CMK (cell line): ENCODE measurements around the gene EEA1.
"Not testable (repeated sequence)": the region's sequence is repeated elsewhere in the genome, so short reads cannot be mapped to it uniquely, and the experiment has no call there.

Experiments used
- DNase-seq: peaks from one replicate; pipeline ENCODE4 v3.0.0-alpha.2; 2010; ENCODE audit warnings: low read depth

Gene EEA1

DNA sequence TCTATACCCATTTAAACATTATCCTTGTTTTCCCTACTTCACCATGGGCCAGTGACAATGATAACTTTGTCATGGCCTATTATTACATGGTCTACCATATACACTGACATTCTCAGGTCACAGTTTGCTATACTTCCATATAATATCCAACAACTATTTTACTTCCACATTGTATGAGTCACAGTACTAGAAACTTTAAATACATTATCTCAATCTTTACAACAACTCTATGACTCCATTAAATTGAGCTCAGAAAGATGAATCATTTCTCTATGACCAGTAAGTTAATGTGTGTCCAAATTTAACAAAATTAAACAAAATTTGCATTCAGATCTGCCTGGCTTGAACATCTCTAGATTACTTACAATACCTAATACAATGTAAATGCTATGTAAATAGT is 132.4 kb downstream of the EEA1 start:
- no peak for DNase-seq

DNA sequence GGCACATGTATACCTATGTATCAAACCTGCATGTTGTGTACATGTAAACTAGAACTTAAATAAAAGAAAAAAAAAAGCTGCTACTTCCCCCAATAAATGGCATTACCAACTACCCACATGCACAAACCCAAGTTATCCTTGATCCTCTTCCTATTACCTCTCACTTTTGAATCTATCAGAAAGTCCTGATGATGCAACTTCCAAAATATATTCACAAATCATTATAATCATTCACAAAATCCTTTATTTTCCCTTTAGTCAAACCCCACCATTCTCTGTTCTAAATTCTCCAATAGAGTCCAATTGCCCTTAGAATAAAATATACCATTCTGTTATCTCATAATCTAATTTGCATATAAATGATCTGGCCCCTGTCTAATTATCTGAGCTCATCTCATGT is 134.3 kb downstream of the EEA1 start:
- no peak for DNase-seq

DNA sequence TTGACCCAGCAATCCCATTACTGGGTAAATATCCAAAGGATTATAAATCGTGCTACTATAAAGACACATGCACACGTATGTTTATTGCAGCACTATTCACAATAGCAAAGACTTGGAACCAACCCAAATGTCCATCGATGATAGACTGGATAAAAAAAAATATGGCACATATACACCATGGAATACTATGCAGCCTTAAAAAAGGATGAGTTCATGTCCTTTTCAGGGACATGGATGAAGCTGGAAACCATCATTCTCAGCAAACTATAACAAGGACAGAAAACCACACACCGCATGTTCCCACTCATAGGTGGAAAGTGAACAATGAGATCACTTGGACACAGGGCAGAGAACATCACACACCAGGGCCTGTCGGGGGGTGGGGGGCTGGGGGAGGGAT is 134.7 kb downstream of the EEA1 start:
- DNase-seq = not testable (repeated sequence)

DNA sequence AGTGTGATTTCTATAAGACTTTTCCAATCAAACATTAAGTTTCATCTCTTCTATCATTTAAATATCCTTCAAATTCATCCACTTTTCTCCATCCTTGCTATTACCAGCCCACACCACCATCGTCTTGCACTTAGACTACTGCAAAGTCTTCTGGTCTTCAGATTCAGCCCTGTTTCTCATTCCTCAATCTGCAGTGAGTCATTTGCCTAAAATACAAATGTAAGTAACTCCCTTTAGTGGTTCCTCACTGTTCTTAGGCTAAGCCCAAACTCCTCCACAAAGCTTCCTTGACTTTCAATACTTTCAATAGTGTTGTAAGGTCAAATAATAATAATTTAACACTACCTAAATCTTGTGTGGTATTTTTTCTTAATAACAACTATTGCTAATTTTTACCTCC is 143.1 kb downstream of the EEA1 start:
- DNase-seq = no peak

DNA sequence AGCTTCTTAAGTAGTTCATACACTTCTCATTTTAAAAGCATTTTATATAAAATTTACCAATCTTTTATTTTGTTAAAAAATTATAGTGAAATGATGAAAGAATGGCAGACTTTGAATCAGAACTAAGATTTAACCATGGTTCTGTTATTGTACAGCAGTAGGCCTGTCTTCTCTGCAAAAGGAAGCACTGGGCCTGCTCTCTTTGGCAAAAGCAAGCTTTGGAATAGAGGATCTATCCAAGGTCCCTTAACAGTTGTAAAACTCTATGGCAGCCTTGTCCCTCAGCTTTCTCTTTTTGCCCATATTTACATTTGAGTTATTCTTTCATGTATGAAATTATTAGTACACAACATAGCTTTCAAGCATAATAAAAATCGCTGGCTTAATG is 143.5 kb downstream of the EEA1 start:
- no peak for DNase-seq

DNA sequence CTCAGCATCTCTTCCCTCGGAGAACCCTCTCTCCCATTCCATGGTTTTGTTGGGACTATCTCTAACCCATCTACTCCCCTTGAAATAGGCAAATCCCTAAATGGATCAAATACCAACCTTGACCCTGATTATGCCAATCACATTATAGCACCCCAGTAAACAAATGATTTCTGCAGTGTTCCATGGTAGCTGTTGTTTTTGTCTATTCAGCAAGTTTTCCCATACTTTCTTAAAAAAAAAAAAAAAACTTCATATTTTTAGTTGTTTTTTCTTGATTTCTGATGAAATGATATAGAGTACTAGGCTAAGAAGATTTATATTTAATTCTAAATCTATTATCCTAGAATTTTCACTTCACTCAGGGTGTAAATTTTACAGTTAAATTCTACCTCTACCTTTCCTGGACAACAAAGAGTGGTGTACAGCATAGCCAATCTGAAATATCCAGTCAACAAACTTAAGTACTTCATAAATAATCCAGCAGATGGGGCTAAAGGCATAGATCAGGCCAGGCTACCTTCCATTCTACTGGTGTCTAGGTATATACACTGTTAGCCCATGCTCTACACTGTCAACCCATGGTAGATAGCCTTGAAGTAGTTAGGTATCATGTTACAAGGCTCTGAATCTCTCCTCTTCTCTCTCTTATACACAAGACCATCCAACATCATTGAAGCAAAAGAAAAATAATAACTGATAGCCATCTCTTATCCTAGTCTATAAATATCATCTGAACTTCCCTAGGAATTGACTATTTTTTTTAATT is 144.1 kb downstream of the EEA1 start:
- DNase-seq = peak; percentile 32

DNA sequence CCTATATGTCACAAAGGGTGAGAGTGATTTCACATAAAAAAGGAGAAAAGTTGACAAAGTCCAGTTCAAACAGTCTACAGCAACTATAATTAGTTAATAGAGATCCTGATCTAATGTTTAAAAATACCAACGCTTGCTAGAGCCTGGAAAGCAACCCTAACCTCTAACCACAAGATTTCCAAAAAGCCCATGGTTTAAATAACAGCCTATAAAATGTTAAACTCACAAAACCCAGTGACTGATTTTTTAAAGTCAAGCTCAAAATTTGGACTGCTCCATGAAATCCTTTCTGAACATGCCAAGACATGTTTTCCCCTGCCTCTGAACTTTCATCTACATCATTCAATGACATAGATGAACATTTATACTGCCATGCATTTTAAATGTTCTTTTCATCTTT is 144.7 kb downstream of the EEA1 start:
- no peak for DNase-seq

DNA sequence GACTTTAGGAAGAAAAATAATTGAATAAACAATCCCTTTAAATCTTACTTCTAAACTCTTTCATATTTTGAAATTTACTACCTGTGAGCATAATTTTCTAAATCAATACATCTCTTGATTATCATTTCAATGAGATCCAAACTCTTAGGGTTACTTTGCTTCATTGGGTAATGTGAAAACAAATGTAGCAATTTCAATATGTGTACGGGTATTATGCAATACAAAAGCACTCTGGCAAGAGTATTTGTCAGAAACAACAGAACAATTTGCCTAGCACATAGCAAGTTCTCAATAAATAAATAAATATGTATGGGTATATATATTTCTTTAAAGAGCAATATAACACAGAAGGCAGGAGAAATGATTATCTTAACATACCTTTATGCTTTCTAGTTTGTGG is 149.2 kb downstream of the EEA1 start:
- DNase-seq = no peak

DNA sequence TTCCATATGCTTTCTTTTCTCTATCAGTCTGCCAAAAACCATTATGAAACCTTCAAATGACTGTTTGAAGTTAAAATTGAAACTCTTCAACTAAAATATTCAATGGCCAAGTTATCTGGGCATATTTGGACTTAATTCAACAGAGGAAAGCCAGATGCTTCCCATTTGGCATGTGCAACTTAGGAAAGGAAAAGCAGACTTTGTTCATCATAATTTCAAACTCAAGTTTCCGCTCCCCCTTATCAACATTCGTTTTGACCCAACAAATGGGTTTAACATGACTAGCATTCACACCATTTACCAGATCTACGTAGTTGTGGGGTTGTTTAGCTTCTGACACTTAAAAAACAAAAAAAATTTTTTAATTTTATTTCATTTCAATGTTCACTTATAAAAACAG is 150.6 kb downstream of the EEA1 start:
- DNase-seq = no peak

DNA sequence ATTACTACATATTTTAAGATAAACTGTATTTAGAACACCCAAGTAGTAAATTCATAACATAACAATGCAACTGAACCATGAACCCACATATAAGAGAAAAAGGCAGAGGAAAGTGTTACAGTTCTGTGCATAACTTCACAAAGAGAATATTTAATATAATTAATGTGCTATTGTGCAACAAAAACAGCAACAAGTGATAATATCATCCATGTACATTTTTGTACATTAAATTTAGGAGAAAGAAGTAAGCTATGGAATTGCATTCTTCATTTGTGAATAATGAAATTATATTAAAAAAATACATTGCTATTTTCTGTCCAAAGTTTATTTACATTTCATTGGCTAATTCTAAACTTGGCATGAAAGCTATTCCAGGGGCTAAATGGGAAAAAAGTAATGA is 153.7 kb downstream of the EEA1 start:
- DNase-seq = no peak

DNA sequence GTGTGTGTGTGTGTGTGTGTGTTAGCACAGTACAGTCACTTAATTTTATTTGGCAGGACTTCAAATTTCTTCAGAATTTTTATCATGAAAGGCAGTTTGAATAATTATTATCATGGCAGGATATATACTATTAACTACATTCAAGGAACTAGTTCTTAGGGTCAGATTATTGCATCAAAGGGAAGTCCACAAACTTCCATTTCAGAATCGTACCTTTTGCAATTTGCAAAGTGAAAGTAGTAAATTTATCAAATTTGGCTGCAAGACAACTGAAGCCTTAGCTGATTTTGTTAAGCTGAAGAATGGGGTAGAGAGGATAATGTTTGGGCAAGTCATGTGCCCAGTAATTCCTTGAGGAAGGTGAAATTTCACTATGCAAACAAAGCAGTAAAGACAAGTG is 158.1 kb downstream of the EEA1 start:
- DNase-seq = no peak

DNA sequence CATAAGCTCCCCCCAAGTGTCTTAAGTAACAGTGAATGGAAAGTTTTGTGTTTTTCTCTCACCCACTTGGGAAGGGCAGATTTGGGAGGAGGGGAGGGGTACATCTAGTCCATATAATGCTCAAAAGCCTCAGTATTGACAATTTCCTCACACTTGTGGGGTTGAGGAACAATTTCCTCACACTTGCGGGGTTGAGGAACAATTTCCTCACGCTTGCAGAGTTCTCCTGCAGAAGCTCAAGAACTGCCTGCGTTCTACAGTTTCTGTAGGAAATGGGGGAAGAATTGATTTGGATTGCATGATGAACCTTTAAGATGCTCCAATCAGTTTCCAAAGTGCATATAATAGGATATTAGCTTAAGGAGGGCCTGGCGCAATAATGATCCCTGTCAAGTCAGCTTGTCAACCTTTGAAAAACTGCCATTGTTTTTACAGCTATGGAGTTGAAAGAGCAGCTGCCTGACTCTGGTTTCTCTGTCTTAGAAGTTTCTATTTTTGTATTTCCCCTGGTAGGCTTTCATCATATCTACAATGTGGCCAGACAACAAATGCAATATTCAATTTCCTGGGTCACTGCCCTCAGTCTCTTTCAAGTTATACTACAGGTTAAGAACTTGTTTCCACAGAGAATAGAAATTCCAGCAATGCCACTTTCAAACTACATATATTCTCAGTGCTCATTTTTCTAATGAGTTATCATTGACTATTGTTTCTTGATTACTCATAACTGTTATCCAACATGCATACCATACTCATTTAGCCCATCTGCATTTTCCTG is 159.8 kb downstream of the EEA1 start:
- DNase-seq = no peak

DNA sequence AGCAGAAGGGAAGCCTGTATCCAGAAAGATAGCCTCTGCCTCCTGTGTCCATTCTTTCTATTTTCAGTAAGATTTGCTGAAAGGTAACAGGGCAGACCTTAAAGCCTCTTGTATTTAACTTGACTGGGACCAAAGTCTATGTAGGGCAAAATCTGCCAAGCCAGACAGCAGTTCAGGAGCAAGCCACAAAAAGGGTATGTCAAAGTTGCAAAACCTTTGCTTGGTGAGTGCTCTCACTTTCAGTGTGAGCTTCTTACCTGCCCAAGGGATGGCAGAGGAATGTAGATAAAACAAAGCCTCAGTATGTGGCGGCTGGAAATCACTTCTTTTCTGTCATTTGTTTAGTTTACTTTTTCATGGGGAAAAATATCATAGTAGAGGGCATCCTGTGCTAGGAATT is 163.2 kb downstream of the EEA1 start:
- no peak for DNase-seq

DNA sequence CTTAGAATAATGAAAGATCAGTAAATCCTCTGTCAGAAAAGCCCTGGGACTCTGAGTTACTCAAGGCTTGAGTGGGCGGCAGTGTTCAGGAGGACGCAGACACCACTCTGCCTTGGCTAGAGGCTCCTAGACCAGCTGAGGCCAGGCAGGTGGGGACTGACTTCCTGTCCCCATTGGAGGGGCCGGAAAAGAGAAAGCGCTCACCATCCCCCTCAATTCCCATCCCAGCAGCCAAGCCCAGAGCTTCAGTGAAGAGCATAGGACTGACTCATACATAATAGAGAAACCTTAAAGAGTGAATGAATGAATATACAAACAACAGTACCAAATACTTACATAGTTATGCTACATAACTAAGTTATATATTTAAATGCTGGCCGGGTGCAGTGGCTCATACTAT is 164.3 kb downstream of the EEA1 start:
- DNase-seq = no peak

DNA sequence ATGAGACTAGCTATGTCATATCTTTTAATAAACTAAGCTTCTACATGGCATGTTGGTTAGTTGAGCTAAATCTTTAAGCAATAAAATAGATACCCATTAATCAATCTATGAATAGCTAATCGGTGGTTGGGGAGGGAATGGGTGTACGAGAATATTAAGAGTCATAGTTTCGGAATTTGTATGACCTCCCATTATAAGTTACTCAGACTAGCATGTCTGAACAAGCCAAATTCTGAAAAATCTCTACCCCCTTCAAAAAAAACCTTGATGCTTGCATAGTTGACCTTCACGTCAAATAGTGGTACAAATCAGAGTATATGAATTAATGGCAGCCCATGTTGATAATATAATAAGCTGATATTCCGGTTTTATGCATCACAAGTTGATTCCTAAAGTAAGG is 166.3 kb downstream of the EEA1 start:
- no peak for DNase-seq

DNA sequence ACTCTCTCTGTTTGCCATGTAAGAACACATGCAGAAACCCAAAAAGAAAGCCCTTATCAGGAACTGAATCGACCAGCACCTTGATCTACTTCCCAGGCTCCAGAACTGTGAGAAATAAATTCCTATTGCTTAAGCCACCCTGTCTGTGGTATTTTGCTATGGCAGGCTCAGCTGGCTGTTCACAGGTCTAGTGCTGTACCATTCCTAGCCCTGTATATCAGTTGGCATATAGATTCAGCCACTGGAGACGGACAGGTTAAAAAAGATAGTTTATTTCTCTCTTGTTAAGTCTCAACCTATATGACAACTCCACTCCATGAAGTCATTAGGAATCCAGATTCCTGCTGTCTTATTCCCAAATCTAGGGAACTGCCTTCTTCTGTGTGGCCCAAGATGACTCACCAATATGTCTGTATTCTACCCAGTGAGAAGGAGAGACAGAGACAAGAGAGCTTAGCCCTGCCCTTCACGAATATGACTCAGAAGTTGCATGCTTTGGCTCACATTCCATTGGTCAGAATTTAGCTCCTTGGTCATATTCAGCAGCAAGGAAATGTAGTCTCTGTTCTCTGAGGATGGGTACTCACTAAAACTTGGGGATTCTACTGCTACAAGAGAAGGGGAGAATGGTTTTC is 169.3 kb downstream of the EEA1 start:
- no peak for DNase-seq

DNA sequence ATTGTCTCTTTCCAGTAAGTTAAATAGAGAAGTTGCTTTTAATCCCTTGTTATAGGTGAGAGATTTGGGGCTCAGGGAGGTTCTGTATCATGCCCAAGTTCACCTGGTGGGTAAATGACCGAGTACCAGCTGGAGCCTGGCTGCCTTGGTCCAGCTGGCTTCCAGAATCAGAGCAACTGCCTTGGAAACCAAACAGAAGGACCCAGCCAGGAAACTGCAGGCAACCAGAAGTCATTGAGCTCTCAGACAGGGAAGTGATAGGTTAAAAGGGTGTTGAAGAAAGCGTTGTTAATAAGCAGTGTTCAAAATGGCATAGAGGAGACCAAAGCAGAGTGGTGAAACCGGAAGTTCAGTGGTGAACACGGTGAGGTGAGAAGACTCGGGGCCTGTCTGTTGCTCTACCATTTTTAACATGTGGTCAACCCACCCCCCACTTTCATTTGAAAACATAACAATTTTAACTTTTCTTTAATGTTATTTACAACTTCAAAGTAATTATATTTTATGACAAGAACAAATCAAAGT is 171.4 kb downstream of the EEA1 start:
- no peak for DNase-seq

DNA sequence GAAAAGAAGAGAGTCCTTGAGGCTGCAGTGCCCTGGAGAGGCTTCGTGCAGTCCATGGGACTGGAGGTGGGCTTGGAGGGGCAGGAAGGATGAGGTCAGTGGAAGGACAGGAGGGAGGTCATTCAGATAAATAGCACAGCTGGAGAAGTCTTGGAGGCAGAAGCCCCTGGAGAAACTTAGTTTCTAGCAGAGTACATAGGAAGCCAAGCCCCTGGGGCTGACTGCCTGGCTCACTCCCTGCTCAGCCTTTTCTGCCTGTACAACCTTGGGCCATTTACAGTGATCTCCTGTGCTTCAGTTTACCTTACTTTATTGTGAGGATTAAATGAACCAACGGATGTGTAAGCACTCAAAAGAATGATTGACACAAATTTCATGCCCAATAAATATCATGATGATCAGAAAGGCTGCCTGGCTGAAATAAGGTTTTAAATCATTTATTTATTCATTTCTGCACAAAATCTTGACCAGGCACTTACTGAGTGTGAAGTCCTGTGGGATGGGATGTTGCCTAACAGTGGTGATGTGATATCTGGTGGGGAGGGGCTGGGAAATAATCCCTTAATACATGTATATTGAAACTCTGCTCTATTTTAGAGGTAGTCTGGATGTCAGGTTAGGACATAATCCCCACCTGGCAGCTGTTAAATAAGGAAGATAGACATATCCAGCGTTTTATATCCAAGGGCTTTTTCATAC is 172.0 kb downstream of the EEA1 start:
- no peak for DNase-seq

DNA sequence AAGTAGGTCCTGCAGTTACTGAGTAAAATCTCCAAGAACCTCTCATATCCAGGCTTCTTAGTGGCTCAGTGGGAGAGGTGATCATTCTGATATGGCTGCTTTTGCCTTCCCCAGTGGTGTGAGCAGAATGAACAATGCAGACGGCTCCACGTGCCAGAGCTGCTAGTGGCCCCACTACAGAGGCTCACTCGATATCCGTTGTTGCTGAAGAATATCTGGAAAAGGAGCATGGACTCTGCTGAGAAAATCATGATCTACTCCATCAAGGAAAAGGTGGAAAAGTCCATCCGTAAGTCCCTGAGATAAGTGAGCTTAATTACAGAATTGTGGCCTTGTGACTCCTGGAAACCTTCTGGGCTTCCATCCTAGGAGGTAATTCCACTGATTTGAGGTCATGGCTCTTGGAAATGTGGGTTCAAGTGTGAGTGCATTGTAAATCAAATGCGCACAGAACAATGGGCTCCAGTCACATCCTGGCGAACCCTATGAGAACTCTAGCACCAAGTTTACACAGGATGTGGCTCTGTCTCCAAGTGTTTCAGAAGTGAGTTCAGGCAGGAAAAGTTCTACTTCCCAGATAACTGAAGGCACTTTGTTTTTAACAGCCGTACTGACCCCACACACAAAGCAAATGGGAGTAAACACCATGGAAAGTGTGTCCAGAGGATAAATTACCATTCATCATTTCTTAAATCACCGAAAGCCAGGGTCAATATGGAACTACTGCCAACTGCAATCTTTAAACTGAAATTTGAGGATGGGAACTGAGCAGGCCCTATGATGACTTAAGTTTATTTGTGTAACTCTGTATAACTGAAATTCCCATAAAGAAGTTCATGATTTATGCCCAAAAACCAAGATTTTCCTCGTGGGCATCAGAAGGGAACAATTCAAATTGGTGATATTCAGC is 174.9 kb downstream of the EEA1 start:
- no peak for DNase-seq

DNA sequence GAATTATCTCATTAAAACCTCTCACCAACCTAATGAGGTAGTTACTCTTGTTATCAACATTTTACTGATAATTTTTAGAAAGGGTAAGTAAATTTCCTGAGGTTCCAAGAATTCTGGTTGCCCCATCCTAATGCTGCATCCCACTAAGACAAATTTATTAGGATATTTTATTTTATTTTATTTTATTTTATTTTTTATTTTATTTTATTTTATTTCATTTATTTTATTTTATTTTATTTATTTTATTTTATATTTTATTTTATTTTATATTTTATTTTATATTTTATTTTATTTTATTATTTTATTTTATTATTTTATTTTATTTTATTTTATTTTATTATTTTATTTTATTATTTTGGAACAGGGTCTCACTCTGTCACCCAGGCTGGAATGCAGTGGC is 179.4 kb downstream of the EEA1 start:
- not testable (repeated sequence) for DNase-seq

DNA sequence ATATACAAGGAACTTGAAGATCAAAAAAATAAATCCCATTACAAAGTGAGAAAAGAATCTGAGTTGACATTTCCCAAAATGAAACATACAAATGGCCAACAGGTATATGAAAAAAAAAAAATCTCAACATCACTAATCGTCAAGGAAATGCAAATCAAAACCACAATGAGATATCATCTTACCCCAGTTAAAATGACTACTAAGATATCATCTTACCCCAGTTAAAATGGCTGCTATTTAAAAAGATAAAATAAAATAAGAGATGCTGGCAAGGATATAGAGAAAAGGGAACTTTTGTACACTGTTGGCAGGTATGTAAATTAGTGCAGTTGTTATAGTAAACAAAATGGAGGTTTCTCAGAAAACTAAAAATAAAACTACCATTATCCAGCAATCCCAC is 181.9 kb downstream of the EEA1 start:
- DNase-seq = no peak
